Psoas muscle (tissue), 8 donors: ENCODE results near the gene VDAC1. TPM values are rescaled to one million over a fixed set of nuclear protein-coding genes. Genes with fewer than 3 reads are reported as not detected.

ENCODE experiments used
- ATAC-seq, 4 donors: fragments of 200-7000 bp; cut with Tn5 transposase; one replicate each; pipeline ENCODE4 v1.9.1; 2020; ENCODE audit warnings: moderate library complexity in 3 of 4, mild to moderate bottlenecking in 2 of 4
- DNase-seq, 2 donors: peaks; one replicate each; pipeline ENCODE4 v3.0.0-alpha.2; 2020
- H3K27ac ChIP-seq: fragments of 200-600 bp; one replicate; pipeline ENCODE4 v1.8.0; 2022
- H3K27me3 ChIP-seq, 3 donors: fragments of 200-600 bp in 1 of 3; one replicate each; pipeline versions ENCODE4 v1.6.1 to v1.8.0; 2013 to 2022; ENCODE audit warnings: low read length in 2 of 3, mild to moderate bottlenecking in 2 of 3, moderate library complexity in 1 of 3; ENCODE audit not compliant: insufficient read depth in 3 of 3
- H3K36me3 ChIP-seq, 2 donors: fragments of 200-600 bp in 1 of 2; one replicate each; pipeline versions ENCODE4 v1.6.1 to v1.8.0; 2013 to 2022; ENCODE audit warnings: low read depth in 1 of 2, mild to moderate bottlenecking in 1 of 2, moderate library complexity in 1 of 2; ENCODE audit not compliant: insufficient read depth in 1 of 2
- H3K4me1 ChIP-seq: fragments of 200-600 bp; one replicate; pipeline ENCODE4 v1.8.0; 2022
- H3K4me3 ChIP-seq: fragments of 200-600 bp; one replicate; pipeline ENCODE4 v1.8.0; 2022; ENCODE audit warnings: mild to moderate bottlenecking
- H3K9me3 ChIP-seq: fragments of 200-600 bp; one replicate; pipeline ENCODE4 v1.8.0; 2022
- WGBS, 3 donors: extraction: QIAGEN DNeasy Blood & Tissue Kit; methylation state at CpG; one replicate each; pipeline versions ENCODE4 v1.1.6 to v1.1.7; 2013; 5-methylcytosine and 5-hydroxymethylcytosine counted together
- intact Hi-C, 2 donors: fragments of 100-400 bp; cut with DNase I; formaldehyde crosslinking; loops; one replicate each; pipeline versions ENCODE4 v1.11.0 to v1.14.2; 2022
- polyA plus RNA-seq, 3 donors: library from polyadenylated mRNA; stranded (reverse); fragments of 200-250 nt; gene quantifications; one replicate each; pipeline ENCODE4 v1.2.3, GENCODE V29; 2013
- total RNA-seq, 4 donors: library from RNA; stranded (reverse); fragmentation: NEBNext Ultra II Directional in 2 of 4; extraction: Animal tissue kit (Norgen Biotek cat#: 25700) in 2 of 4; gene quantifications; one replicate each; pipeline versions ENCODE4 v1.2.1 to v1.2.4, GENCODE V29; 2021 to 2023
- TF ChIP-seq, protein P1 (sequence below): fragments of 200-600 bp; IDR thresholded peaks from one replicate; pipeline ENCODE4 v1.8.0; 2022; ENCODE audit warnings: antibody characterized with exemption
- donor health status: healthy with polysubstance abuse.
- donor health status: DM: no; HTN: no; CAD: no; lungs with moderate emphysema.
- donor health status: Bipolar disorder and iron deficiency.
- donor health status: healthy.
- donor health status: DM: yes; HTN: yes; CAD: no.
- donor health status: DM: no; HTN: no; CAD: no.
- donor health status: DM: no; HTN: no; CAD: no.
- donor health status: DM: yes; HTN: yes; CAD: no.

VDAC1 gene
- total and polyA plus RNA-seq, 7 donors: 389 to 592 (median 525) TPM

DNA sequence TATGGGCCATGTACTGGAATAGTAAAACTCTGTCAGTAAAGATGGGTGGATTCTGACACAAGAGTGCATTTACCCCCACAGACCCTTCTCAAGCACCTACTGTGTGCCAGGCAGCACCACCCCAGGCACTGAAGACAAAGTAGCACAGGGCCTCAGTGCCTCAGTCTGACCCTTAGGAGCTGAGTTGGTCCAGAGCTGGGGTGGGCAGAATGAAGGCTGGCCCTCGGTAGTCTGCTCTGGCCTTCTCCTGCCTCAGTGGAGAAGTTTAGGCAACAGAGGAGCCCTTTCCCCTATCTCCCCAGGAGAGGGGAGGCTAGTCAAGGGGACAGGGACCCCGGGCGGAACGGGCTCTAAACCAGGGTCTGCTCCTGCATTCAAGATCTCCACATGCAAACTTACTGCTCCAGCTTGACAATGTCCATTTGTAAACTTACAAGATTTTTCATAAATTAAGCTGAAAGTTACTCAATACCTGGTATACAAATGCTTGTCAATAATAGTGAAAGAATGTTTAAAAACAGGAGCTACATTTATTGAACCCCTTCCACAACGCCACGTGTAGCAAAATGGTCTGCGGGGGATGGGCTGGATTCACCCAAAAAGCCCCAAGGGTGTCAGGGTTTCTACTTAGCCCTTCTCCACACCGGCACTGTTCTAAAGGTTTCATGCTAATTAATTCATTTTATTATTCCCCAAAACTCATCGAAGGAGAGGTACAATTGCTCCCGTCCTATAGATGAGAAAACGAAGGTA lies 1.5 kb downstream of the VDAC1 start:
- ATAC-seq (no peak), DNase-seq (no peak)
- Histone ChIP-seq H3K9me3 (no peaks in the 10 kb centered on the region), H3K27ac (peak overlapping the region; percentile 99), H3K4me3 (peak overlapping the region; percentile 90), H3K36me3 (peaks cover 0 to 14% of the 10 kb centered on the region in 2 donors), H3K27me3 (no peaks in the 10 kb centered on the region), H3K4me1 (peaks cover 59% of the 10 kb centered on the region)
- WGBS, 3 donors: 9 to 19% (median 16%) methylated on average over 11 of the region's 11 CpGs
- intact Hi-C loops: no loop called here
- TF ChIP-seq, protein P1, sequence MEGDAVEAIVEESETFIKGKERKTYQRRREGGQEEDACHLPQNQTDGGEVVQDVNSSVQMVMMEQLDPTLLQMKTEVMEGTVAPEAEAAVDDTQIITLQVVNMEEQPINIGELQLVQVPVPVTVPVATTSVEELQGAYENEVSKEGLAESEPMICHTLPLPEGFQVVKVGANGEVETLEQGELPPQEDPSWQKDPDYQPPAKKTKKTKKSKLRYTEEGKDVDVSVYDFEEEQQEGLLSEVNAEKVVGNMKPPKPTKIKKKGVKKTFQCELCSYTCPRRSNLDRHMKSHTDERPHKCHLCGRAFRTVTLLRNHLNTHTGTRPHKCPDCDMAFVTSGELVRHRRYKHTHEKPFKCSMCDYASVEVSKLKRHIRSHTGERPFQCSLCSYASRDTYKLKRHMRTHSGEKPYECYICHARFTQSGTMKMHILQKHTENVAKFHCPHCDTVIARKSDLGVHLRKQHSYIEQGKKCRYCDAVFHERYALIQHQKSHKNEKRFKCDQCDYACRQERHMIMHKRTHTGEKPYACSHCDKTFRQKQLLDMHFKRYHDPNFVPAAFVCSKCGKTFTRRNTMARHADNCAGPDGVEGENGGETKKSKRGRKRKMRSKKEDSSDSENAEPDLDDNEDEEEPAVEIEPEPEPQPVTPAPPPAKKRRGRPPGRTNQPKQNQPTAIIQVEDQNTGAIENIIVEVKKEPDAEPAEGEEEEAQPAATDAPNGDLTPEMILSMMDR: no peak

DNA sequence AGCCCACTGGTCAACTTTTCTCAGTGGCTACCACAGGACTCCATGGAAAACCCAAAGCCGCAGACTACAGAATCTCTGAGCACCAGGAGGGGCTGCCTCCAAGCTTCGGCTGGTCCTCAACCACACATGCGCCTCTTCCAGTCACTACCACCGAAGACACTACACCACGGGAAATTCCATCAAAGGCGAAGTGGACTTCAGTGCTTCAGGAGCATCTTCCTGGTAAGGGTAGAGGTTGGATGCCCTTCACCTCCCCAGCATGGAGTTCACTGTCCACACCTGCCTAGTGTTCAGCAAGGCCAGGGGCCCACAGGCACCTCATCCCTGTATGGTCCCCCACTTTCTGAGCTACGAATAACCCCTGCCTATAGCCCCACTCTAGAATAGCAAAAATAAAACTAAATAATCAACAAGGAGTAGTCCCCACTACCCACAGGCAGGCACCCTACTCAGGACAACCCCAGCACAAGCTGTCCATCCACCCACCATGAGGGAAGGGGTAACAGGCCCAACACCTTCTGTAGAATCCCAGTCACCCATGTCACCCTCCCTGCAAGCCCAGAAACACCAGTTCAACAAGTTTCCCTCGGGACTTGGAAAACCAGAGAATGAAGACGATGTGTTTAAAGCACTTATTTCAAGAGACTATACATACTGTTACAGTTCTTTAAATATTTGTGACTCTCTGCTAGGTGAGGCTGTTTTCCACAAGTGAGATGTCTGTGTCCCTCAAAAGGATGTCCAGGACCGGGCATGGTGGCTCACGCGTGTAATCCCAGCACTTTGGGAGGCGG lies 2.6 kb downstream of the VDAC1 start:
- TF ChIP-seq, protein P1: no peak
- intact Hi-C loops: no loop called here
- peak overlapping the region; percentile 90 for H3K4me3 ChIP-seq
- H3K9me3 ChIP-seq: no peaks in the 10 kb centered on the region
- no peaks in the 10 kb centered on the region for H3K27me3 ChIP-seq
- ATAC-seq: no peak
- peaks cover 0 to 14% of the 10 kb centered on the region in 2 donors for H3K36me3 ChIP-seq
- H3K27ac ChIP-seq: peak overlapping the region; percentile 99
- H3K4me1 ChIP-seq: peaks cover 70% of the 10 kb centered on the region
- 60 to 75% (median 62%) methylated on average over 13 of the region's 13 CpGs for WGBS, 3 donors
- DNase-seq: peak in 1 of 2 donors; percentile 5

DNA sequence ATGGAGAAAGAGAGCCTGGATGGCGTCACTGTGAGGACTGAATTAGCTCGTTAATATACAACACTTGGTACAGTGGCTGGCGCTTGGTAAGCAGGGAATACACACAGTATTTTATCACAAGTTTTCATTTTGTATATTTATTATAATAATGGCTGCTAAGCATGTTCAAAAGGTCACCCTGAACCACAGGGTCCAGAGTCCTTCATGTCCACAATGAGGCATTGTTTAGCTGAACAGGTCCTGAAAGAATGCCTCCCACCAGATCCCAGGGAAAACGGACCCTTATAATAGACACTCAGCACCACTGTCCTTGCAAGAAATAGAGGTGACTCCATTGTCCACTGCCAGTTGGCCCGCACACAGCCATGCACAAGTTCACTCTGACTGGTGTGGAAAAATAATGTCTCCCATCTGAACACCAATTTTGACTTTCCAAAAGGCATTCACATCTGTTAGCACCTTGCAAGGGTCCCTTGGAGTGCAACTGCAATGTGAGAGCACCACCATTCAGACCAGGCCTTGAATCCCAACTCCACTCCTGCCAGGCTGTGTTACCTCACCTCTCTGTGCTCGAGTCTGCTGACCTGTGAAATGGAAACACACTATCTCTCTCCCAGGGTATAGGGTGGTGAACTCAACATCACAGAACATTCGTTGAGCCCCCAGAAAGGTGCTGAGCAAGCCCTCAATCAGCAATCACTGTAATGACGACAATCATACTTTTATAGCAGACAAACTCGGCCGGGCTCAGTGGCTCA lies 3.9 kb downstream of the VDAC1 start:
- peaks cover 77% of the 10 kb centered on the region for H3K4me1 ChIP-seq
- peak overlapping the region; percentile 42 for H3K4me3 ChIP-seq
- DNase-seq: peak in 1 of 2 donors; percentile 1

DNA sequence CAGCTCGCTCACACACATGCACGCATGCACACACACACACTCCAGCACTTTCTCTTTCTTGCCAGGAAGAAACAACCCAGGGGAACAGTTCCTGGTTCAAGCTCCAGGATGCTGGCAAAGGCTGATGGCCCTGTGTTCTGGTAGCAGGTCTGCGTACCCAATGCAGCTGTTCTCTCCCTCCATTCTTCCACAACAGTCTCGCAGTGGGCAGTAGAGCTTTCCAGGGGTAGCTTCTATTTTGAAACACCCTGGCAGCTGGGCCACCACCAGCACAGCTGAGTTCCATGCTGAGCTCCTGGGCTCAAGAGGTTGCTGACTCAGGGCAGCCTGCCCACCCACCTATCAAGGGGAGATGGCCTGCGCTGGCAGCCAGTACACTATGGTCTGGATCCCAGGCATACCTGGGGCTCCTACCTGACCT lies 4.7 kb downstream of the VDAC1 start:
- peak overlapping the region; percentile 42 for H3K4me3 ChIP-seq
- H3K27me3 ChIP-seq: no peaks in the 10 kb centered on the region
- no peaks in the 10 kb centered on the region for H3K9me3 ChIP-seq
- DNase-seq (peak; percentile 50 to 82), ATAC-seq (peak; percentile 56 to 73 (median 63))
- H3K27ac ChIP-seq: peak overlapping the region; percentile 99
- 26 to 42% (median 26%) methylated on average over 5 of the region's 5 CpGs for WGBS, 3 donors
- peaks cover 83% of the 10 kb centered on the region for H3K4me1 ChIP-seq
- H3K36me3 ChIP-seq: peaks cover 0 to 14% of the 10 kb centered on the region in 2 donors
- intact Hi-C loops: no loop called here
- TF ChIP-seq, protein P1: no peak

More for the DNA sequence above, 3.9 kb downstream of the VDAC1 start:
- ATAC-seq: no peak
- WGBS, 3 donors: 65 to 68% (median 65%) methylated on average over 10 of the region's 10 CpGs
- Histone ChIP-seq H3K27ac (peak overlapping the region; percentile 99), H3K27me3 (no peaks in the 10 kb centered on the region), H3K36me3 (peaks cover 0 to 14% of the 10 kb centered on the region in 2 donors), H3K9me3 (no peaks in the 10 kb centered on the region)
- TF ChIP-seq, protein P1: no peak
- intact Hi-C loops: no loop called here
